HL-60/S4 treated with phorbol 12-myristate 13-acetate at 8.2 ng/mL for 4 days and 3 days (cell line): ENCODE measurements around the gene SESN1.

Source experiments
- in situ Hi-C: fragments of 300-500 bp; cut with MboI; formaldehyde crosslinking; loops from 2 replicates; pipeline ENCODE4 v1.15.0; 2022; ENCODE audit warnings: low sequenced_read_pairs

The SESN1 gene

DNA sequence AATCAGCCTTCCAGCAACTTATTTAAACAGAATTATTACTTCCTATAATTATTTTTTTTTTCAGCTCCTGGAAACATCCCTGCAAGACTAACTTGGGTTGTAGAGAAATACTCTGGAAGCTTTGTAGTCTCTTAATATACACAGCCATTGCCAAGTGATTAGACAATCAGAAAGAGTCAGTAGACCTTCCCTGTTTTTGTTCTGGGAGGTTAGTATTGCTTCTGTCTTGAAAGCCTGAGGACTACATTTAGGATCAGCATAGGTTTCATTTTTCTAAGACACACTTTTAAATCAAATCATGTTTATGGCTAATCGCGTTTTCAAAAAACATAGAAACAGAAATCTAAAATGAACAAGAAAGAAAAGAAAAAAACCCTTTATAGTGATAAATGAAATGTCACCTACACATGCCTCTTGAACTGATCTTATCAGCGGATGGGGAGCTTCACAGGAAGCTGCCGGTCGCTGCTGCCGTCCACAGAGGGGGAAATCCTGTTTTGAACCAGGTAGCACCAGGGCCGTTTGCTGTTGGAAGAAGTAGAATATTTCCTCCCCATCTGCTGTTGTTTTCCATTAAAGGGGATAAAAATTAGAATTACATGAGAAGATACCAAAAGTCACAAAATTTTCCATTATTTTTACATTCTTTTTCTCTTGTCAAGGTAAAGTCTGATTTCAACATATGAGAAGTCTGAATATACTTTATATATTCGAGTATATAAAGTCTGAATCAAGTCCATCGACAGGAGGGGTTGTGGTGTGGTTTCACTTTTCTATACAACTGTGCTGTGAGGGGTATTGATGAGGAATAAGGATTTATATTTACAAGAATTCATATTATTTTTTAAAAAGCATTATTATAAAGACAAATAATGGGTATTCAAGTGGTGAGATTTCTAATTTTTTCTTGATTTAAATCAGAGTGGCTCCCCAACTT is 151.8 kb downstream of the SESN1 start:
- in situ Hi-C loops = no loop called here

DNA sequence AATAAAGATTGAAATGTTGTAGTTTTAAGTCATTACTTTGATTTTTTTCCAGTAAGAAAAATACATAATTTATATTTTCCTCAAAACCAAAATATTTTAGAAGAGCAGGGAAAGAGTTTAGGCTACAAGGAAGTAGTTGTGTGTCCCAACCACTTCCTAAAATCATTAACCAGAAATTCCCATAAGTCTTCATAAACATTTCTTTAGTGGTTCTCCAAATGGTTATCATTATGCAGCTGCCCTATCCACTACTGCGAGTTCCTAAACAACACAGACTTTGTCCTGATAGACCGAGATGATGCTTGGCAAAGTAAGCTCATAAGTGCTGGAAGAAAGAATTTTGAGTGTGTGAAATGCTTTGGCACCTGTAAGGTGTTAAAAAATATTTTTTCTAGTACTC is 152.8 kb downstream of the SESN1 start:
- in situ Hi-C loops = no loop called here

DNA sequence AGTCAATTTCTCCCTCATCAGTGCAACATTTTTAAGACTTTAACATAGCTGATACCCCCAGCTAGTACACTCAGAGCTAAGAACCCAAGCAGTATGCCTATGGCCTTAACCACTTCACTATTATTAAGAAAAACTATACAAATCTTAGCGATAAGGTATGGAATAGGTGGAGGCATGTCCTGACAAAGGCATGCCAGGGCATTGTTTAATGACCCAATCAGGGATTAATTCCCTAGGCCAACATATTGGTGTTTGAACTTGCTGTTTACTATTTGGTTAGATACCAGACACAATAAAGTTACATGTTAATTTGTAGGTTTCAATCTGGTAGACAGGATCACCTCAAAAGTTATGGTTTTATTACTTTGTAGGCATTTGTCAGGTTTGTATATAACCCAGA is 153.4 kb downstream of the SESN1 start:
- in situ Hi-C loops = no loop called here

DNA sequence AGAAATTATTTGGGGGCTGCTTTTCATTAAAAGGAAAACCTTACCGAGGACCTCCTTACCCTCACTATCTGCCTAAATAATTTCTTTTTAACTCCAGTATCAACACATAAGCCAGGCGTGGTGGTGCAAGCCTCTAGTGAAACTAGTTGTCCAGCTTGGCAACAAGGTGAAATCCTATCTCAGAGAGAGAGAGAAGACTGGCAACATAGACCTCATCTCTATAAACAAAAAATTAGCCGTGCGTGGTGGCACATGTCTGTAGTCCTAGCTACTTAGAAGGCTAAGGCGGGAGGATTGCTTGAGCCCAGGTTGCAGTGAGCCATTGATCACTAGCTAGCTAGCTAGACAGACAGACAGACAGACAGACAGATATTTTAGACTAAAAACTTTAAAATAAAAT is 153.9 kb downstream of the SESN1 start:
- in situ Hi-C loops = no loop called here

DNA sequence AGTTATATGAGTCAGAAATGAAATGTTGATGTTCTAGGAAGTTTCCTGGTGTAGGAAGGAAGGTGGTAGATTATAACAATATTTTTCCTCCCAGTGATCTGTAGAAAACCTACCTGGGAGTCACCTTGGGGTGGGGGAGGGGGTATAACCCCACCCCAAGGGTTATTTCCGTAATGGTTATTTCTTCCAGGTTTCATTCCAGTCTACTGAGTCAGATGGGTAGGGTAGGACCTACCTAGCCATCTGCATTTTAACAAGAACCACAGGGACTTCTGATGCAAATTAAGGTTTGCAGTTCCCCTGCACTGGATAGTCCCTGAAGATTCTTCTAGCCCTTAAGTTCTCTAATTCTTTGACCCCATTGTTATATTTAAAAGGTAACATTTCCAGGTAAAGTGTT is 157.5 kb downstream of the SESN1 start:
- in situ Hi-C loops = no loop called here
